OCI-LY7 (cell line): Measurements from ENCODE around the gene PRDM1.

Source experiments
- EZH2phosphoT487 ChIP-seq: fragments of 200-600 bp; sonication (generic); IDR thresholded peaks from 2 replicates; pipeline ENCODE4 v1.6.1; 2018; ENCODE audit warnings: low read depth, borderline replicate concordance, mild to moderate bottlenecking, mixed run types, antibody characterized with exemption, low read length, moderate library complexity, mixed read lengths
- TF ChIP-seq, protein P1 (sequence below): fragments of 200-600 bp; sonication (generic); conservative IDR thresholded peaks from 2 replicates; pipeline ENCODE4 v1.5.1; 2014; ENCODE audit warnings: mild to moderate bottlenecking, antibody characterized with exemption, low read length, moderate library complexity, mixed read lengths

DNA sequence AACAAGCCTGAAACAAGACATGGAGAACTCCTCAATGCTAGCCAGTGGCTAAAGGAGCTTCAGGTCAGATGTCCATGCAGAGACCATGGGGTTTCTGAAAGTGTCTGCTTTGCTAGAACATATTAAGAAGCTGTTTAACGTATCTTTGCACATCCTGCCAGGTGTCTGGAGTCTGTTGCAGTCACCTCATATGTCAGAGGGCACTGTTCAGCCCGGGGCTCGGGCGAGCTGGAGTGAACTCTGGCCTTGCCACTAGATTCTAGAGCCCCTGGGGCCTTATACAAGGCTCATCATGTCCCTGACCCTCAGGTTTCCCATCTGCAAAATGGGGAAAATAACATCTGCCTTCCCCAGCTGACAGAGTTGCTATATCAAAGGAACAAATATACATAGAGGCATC lies 59.0 kb downstream of the PRDM1 start:
- TF ChIP-seq, protein P1, sequence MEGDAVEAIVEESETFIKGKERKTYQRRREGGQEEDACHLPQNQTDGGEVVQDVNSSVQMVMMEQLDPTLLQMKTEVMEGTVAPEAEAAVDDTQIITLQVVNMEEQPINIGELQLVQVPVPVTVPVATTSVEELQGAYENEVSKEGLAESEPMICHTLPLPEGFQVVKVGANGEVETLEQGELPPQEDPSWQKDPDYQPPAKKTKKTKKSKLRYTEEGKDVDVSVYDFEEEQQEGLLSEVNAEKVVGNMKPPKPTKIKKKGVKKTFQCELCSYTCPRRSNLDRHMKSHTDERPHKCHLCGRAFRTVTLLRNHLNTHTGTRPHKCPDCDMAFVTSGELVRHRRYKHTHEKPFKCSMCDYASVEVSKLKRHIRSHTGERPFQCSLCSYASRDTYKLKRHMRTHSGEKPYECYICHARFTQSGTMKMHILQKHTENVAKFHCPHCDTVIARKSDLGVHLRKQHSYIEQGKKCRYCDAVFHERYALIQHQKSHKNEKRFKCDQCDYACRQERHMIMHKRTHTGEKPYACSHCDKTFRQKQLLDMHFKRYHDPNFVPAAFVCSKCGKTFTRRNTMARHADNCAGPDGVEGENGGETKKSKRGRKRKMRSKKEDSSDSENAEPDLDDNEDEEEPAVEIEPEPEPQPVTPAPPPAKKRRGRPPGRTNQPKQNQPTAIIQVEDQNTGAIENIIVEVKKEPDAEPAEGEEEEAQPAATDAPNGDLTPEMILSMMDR = no peak
- TF ChIP-seq EZH2phosphoT487 = no peak
